ENCODE results near the gene KBTBD2.

- TF ChIP-seq ZC3H10 (CRISPR knock-in tag; IDR thresholded peaks at IDR 0.05) (no peak), ZFP3 (CRISPR knock-in tag; IDR thresholded peaks at IDR 0.05) (no peak), PPARA (CRISPR knock-in tag; IDR thresholded peaks at IDR 0.05; ENCODE audit: borderline replicate concordance) (no peak), CREB5 (CRISPR knock-in tag; IDR thresholded peaks at IDR 0.05; ENCODE audit: low read depth) (no peak), PATZ1 (CRISPR knock-in tag; IDR thresholded peaks at IDR 0.05; ENCODE audit: borderline replicate concordance) (no peak), TOX (CRISPR knock-in tag; IDR thresholded peaks at IDR 0.05; ENCODE audit: borderline replicate concordance) (no peak), SNAI2 (CRISPR knock-in tag; IDR thresholded peaks at IDR 0.05) (no peak), ZNF70 (CRISPR knock-in tag; IDR thresholded peaks at IDR 0.05) (no peak), OSR1 (CRISPR knock-in tag; IDR thresholded peaks at IDR 0.05) (no peak)
These were observed 49.6 kb upstream of the KBTBD2 start for GRCh38 chr7:32941181-32941580.
